ENCODE results near the gene ZDHHC17. TPM values are rescaled to one million over a fixed set of nuclear protein-coding genes. Genes with fewer than 3 reads are reported as not detected.
"Not testable (repeated sequence)": the region's sequence is repeated elsewhere in the genome, so short reads cannot be mapped to it uniquely, and the experiment has no call there.

ZDHHC17 gene
- polyA plus RNA-seq, 1 of the 3 experiments (the other 2 are of a cell fraction), result 28.6 TPM

DNA sequence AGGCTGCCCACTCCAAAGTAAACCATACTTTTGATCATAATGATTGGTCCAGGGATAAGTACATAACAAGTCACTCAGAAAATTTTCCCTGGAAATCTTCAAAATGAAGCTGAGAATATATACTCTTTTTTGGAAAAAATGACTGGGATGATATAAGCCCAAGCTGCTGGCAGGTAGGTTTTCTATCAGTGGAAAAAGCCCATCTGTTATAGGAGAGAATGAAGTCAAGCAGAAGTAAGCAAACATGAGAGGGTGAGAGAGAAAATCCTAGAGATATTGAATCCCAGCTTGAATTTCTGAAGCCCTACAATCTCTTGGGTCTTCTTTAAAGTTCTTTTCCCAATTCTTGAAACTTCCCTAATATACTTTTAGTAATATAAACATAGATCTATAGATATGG lies 37.3 kb upstream of the ZDHHC17 start:
- Histone ChIP-seq H3K27ac (ENCODE audit: low read depth in 2 of 2, low read length in 1 of 2) (no peak overlapping the region), H4K20me1 (ENCODE audit: insufficient read depth) (no peaks in the 10 kb centered on the region), H2AFZ (ENCODE audit: low read depth) (no peak overlapping the region), H3K4me3 (ENCODE audit: low read depth in 2 of 2, low read length in 1 of 2) (no peak overlapping the region), H3K4me1 (ENCODE audit: control insufficient read depth in 1 of 2, insufficient read depth in 2 of 2, low read depth in 1 of 2, low read length in 1 of 2) (no peaks in the 10 kb centered on the region), H3K4me2 (no peak overlapping the region), H3K36me3 (replicated peaks in 1 of 2; ENCODE audit: control insufficient read depth in 1 of 2, insufficient read depth in 2 of 2, low read length in 1 of 2) (no peaks in the 10 kb centered on the region), H3K79me2 (ENCODE audit: insufficient read depth) (no peaks in the 10 kb centered on the region), H3K9me2 (no peaks in the 10 kb centered on the region), H3K9ac (no peak overlapping the region), H3F3A (replicated peaks; ENCODE audit: insufficient read depth) (peaks cover 4% of the 10 kb centered on the region), H3K9me3 (no peaks in the 10 kb centered on the region), H3K27me3 (ENCODE audit: insufficient read depth) (no peaks in the 10 kb centered on the region)
- TF ChIP-seq MAX (IDR thresholded peaks at IDR 0.05; ENCODE audit: low read depth) (no peak), RFX5 (IDR thresholded peaks at IDR 0.05; ENCODE audit: low read length) (no peak), ELF1 (IDR thresholded peaks at IDR 0.05) (no peak), FOSL2 (IDR thresholded peaks at IDR 0.05; ENCODE audit: borderline replicate concordance, low read depth) (no peak)
- ChIA-PET POLR2A (no interaction called here), CTCF (no interaction called here)
- DNase-seq, result no peak

DNA sequence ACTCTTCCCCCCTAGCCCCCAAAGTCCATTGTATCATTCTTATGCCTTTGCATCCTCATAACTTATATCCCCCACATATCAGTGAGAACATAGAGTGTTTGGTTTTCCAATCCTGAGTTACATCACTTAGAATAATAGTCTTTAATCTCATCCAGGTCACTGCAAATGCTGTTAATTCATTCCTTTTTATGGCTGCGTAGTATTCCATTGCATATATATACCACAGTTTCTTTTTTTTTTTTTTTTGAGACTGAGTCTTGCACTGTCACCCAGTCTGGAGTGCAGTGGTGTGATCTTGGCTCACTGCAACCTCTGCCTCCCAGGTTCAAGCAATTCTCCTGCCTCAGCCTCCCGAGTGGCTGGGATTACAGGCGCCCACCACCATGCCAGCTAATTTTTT lies 31.7 kb upstream of the ZDHHC17 start:
- H3K9ac ChIP-seq; DNase-seq; H3K27ac ChIP-seq (ENCODE audit: low read depth in 2 of 2, low read length in 1 of 2); H3K27me3 ChIP-seq (ENCODE audit: insufficient read depth); POLR2A ChIA-PET; H3K36me3 ChIP-seq (replicated peaks in 1 of 2; ENCODE audit: control insufficient read depth in 1 of 2, insufficient read depth in 2 of 2, low read length in 1 of 2); H3K9me2 ChIP-seq; H3K9me3 ChIP-seq; H3K79me2 ChIP-seq (ENCODE audit: insufficient read depth); H2AFZ ChIP-seq (ENCODE audit: low read depth); H3K4me1 ChIP-seq (ENCODE audit: control insufficient read depth in 1 of 2, insufficient read depth in 2 of 2, low read depth in 1 of 2, low read length in 1 of 2); CTCF ChIA-PET; H3K4me3 ChIP-seq (ENCODE audit: low read depth in 2 of 2, low read length in 1 of 2); H4K20me1 ChIP-seq (ENCODE audit: insufficient read depth); H3K4me2 ChIP-seq; H3F3A ChIP-seq (replicated peaks; ENCODE audit: insufficient read depth): not testable (repeated sequence)
- 40% methylated on average over 3 of the region's 3 CpGs for WGBS (ENCODE audit: low lambda C conversion rate)

- POLR2A ChIA-PET; H3K36me3 ChIP-seq (replicated peaks in 1 of 2; ENCODE audit: control insufficient read depth in 1 of 2, insufficient read depth in 2 of 2, low read length in 1 of 2); H4K20me1 ChIP-seq (ENCODE audit: insufficient read depth); H2AFZ ChIP-seq (ENCODE audit: low read depth); H3K27ac ChIP-seq (ENCODE audit: low read depth in 2 of 2, low read length in 1 of 2); H3F3A ChIP-seq (replicated peaks; ENCODE audit: insufficient read depth); H3K27me3 ChIP-seq (ENCODE audit: insufficient read depth); H3K79me2 ChIP-seq (ENCODE audit: insufficient read depth); H3K9me3 ChIP-seq; DNase-seq; H3K4me3 ChIP-seq (ENCODE audit: low read depth in 2 of 2, low read length in 1 of 2); H3K4me2 ChIP-seq; H3K4me1 ChIP-seq (ENCODE audit: control insufficient read depth in 1 of 2, insufficient read depth in 2 of 2, low read depth in 1 of 2, low read length in 1 of 2); H3K9ac ChIP-seq; H3K9me2 ChIP-seq: not testable (repeated sequence)
- WGBS (ENCODE audit: low lambda C conversion rate), result 52% methylated on average over 2 of the region's 2 CpGs
- CTCF ChIA-PET, result interaction anchor here (0.9 kb wide), 1 partner anchor 10 kb away, joined by 3 read pairs; no protein-coding TSS in a partner anchor
Measured at GRCh38 chr12:76737689-76738088, 26.2 kb upstream of the ZDHHC17 start.

DNA sequence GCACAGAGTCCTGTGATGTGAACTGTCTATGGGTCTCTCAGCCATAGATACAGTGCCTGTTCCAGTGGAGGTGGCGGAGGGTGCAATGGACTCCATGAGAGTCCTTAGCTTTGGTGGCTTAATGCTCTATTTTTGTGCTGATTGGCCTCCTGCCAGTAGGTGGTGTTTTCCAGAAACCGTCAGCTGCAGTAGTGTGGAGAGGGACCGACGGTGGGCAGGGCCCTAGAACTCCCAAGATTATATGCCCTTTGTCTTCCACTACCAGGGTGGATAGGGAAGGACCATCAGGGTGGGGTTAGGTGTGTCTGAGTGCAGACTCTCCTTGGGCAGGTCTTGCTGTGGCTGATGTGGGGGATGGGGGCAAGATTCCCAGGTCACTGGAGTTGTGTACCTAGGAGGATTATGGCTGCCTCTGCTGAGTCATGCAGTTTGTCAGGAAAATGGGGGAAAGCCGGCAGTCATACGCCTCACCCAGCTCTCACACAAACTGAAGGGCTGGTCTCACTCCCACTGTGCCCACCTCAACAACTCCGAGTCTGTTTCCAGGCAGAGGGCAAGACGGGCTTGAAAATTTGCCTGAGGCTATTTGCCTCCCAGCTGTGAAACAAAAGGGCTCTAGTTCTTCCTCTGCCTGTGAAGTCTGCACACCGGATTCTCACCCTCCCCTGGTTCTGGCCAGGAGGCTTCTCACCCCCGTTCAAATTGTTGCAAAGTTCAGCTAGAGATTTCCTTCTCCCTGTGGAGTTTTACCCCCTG lies 24.9 kb upstream of the ZDHHC17 start:
- WGBS (ENCODE audit: low lambda C conversion rate), result 74% methylated on average over 9 of the region's 10 CpGs
- Histone ChIP-seq H3K4me1 (ENCODE audit: control insufficient read depth in 1 of 2, insufficient read depth in 2 of 2, low read depth in 1 of 2, low read length in 1 of 2) (no peaks in the 10 kb centered on the region), H3K27me3 (ENCODE audit: insufficient read depth) (no peaks in the 10 kb centered on the region), H2AFZ (ENCODE audit: low read depth) (no peak overlapping the region), H3K9me3 (0 out of 2 replicates have a peak, but pooled peaks cover 3% of the 10 kb centered on the region), H3K36me3 (replicated peaks in 1 of 2; ENCODE audit: control insufficient read depth in 1 of 2, insufficient read depth in 2 of 2, low read length in 1 of 2) (no peaks in the 10 kb centered on the region), H4K20me1 (ENCODE audit: insufficient read depth) (no peaks in the 10 kb centered on the region), H3K4me3 (ENCODE audit: low read depth in 2 of 2, low read length in 1 of 2) (no peak overlapping the region), H3F3A (replicated peaks; ENCODE audit: insufficient read depth) (no peaks in the 10 kb centered on the region), H3K27ac (ENCODE audit: low read depth in 2 of 2, low read length in 1 of 2) (no peak overlapping the region), H3K79me2 (ENCODE audit: insufficient read depth) (no peaks in the 10 kb centered on the region), H3K9ac (no peak overlapping the region), H3K9me2 (no peaks in the 10 kb centered on the region), H3K4me2 (no peak overlapping the region)
- POLR2A ChIA-PET, result no interaction called here
- CTCF ChIA-PET, result no interaction called here
- no peak for DNase-seq
- TF ChIP-seq CTCF (IDR thresholded peaks at IDR 0.05) (no peak), EP300 (IDR thresholded peaks at IDR 0.05; ENCODE audit: borderline replicate concordance in 1 of 2, low read depth in 1 of 2, low read length in 1 of 2) (no peak), GABPA (IDR thresholded peaks at IDR 0.05; ENCODE audit: low read depth) (no peak)

Measured in SK-N-SH (cell line).